ENCODE data around the gene APC2. TPM values are rescaled to one million over a fixed set of nuclear protein-coding genes. Genes with fewer than 3 reads are reported as not detected.

The APC2 gene
- total RNA-seq, 1 donor from 2014 or later = 43.0 TPM

- Mint-ChIP-seq H3K36me3 (ENCODE audit: low read depth) (no peaks in the 10 kb centered on the region), H3K27ac (ENCODE audit: unreplicated experiment) (no peak overlapping the region), H3K27me3 (ENCODE audit: low read depth) (peaks cover 51% of the 10 kb centered on the region), H3K4me3 (peak overlapping the region; percentile 75), H3K9me3 (no peaks in the 10 kb centered on the region), H3K4me1 (peaks cover 6% of the 10 kb centered on the region)
- TF ChIP-seq CTCF (conservative IDR thresholded peaks at IDR 0.05) = no peak
- no peak for DNase-seq (ENCODE audit: low read depth, low spot score)
These were observed 21.1 kb downstream of the APC2 start for GRCh38 chr19:1471010-1471514.

DNA sequence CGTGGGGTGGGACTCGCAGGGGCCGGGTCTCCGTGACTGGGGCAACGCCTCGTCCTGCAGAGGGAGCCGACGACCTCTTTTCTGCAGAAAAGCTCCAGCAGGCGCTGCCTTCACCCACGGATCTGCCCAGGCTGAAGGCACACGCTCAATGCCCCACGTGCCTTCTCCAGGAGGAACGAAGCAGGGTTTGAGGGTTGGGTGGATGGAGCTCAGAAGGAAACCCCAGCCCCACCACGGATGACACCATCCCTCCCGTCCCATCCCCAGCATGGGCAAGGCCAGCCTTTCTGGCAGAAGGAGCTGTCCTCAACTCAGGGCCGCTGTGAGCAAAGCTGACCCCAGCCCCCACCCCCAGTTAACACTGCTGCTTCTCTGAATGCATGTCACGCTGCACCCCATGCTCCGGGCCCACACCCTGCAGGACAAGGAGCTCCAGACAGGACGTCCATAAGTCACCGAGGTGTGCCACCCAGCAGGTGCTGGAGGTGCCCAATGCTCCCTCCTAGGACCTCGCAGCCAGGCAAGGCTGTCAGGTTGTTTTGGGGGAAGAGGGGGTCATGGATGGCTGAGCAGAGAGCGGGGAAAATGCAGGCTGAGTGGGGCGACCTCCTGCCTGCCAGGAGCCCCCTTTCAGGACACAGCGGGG, 21.7 kb downstream of the APC2 start:
- peak overlapping the region; percentile 75 for H3K4me3 Mint-ChIP-seq
- no peak overlapping the region for H3K27ac Mint-ChIP-seq (ENCODE audit: unreplicated experiment)

GRCh38 chr19:1472231-1473084, 22.5 kb downstream of the APC2 start:
- Mint-ChIP-seq H3K4me1 (peaks cover 8% of the 10 kb centered on the region), H3K27me3 (ENCODE audit: low read depth) (peaks cover 46% of the 10 kb centered on the region), H3K27ac (ENCODE audit: unreplicated experiment) (no peak overlapping the region), H3K36me3 (ENCODE audit: low read depth) (no peaks in the 10 kb centered on the region), H3K9me3 (no peaks in the 10 kb centered on the region), H3K4me3 (peak overlapping the region; percentile 79)
- no peak for DNase-seq (ENCODE audit: low read depth, low spot score)
- no peak for TF ChIP-seq CTCF (conservative IDR thresholded peaks at IDR 0.05)

More for the DNA sequence above, 21.7 kb downstream of the APC2 start:
- H3K27me3 Mint-ChIP-seq (ENCODE audit: low read depth) = peaks cover 49% of the 10 kb centered on the region
- no peaks in the 10 kb centered on the region for H3K36me3 Mint-ChIP-seq (ENCODE audit: low read depth)
- TF ChIP-seq CTCF (conservative IDR thresholded peaks at IDR 0.05) = peak; percentile 28
- DNase-seq (ENCODE audit: low read depth, low spot score) = no peak
- H3K4me1 Mint-ChIP-seq = peaks cover 6% of the 10 kb centered on the region
- H3K9me3 Mint-ChIP-seq = no peaks in the 10 kb centered on the region

- no peak overlapping the region for H3K27ac Mint-ChIP-seq (ENCODE audit: unreplicated experiment)
- H3K9me3 Mint-ChIP-seq = no peaks in the 10 kb centered on the region
- peaks cover 44% of the 10 kb centered on the region for H3K27me3 Mint-ChIP-seq (ENCODE audit: low read depth)
- H3K4me1 Mint-ChIP-seq = peaks cover 9% of the 10 kb centered on the region
- no peak for DNase-seq (ENCODE audit: low read depth, low spot score)
- H3K36me3 Mint-ChIP-seq (ENCODE audit: low read depth) = no peaks in the 10 kb centered on the region
- TF ChIP-seq CTCF (conservative IDR thresholded peaks at IDR 0.05) = no peak
- H3K4me3 Mint-ChIP-seq = peak overlapping the region; percentile 79
These were observed 23.3 kb downstream of the APC2 start for GRCh38 chr19:1473085-1473851.

DNA sequence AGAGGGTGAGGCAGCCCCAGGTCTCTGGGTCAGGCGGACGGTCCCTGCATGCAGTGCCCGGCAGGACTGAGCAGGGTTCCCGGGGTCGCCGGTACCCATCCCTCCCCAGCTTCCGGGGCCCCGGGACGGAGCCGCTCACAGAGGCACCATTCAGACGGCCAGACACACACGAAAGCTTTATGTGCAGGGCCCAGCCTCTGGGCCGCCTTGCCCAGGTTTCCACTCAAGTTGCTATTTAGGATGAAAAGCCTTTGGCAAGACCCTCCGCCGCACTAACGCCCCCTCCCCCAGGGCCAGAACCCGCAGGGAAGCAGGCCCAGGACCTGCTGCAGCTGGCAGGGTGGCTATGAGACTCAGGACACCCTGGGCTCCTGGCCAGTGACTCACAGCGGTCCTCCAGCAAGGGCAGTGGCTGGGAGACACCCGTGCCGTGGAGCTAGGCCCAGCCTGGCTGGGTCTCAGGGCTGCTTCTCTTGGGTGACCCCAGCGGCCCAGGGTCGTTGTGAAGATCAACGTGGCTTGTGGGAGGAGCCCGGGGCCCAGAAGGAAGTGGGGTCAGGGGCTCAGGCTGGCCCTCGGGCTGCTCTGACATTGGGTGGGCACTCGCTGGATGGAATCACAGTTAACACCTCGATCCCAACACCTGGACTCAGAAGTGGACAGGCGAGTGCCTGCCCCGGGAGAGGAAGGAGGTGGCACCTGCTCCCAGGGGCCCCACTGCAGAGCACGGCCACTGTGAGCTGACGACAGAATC, 24.3 kb downstream of the APC2 start:
- Mint-ChIP-seq H3K4me3 (peak overlapping the region; percentile 64), H3K36me3 (ENCODE audit: low read depth) (no peaks in the 10 kb centered on the region), H3K27me3 (ENCODE audit: low read depth) (peaks cover 39% of the 10 kb centered on the region), H3K4me1 (peaks cover 13% of the 10 kb centered on the region), H3K9me3 (no peaks in the 10 kb centered on the region), H3K27ac (ENCODE audit: unreplicated experiment) (no peak overlapping the region)
- no peak for DNase-seq (ENCODE audit: low read depth, low spot score)
- TF ChIP-seq CTCF (conservative IDR thresholded peaks at IDR 0.05) = no peak

All from neural crest cell (in vitro differentiated cells).